Activated naive CD4-positive, alpha-beta T cell treated with anti-CD3 and anti-CD28 coated beads for 36 hours (primary cell): ENCODE results near the gene TMEM115. TPM values are rescaled to one million over a fixed set of nuclear protein-coding genes. Genes with fewer than 3 reads are reported as not detected.
A peak's percentile ranks its signal among the peaks of the same experiment; 100 is the strongest.

Experiments used
- CTCF ChIA-PET: fragments of 350-600 bp; sonication (Branson Sonifier 250); formaldehyde crosslinking; loops from one replicate; lab custom pipeline; 2021; ENCODE audit warnings: antibody characterized with exemption; lab: Charles Lee
- DNase-seq: peaks from one replicate; pipeline ENCODE4 v3.0.0-alpha.2; 2020
- H3K27ac Mint-ChIP-seq: one replicate; pipeline ENCODE4 v1.8.0; 2021; ENCODE audit warnings: mild to moderate bottlenecking, mixed read lengths
- H3K27me3 Mint-ChIP-seq: one replicate; pipeline ENCODE4 v1.8.0; 2021; ENCODE audit warnings: low read depth, mixed read lengths
- H3K36me3 Mint-ChIP-seq: one replicate; pipeline ENCODE4 v1.8.0; 2021; ENCODE audit warnings: low read depth, mixed read lengths
- H3K4me1 Mint-ChIP-seq: one replicate; pipeline ENCODE4 v1.8.0; 2021; ENCODE audit warnings: low read depth, mixed read lengths
- H3K4me3 Mint-ChIP-seq: one replicate; pipeline ENCODE4 v1.8.0; 2021; ENCODE audit warnings: mild to moderate bottlenecking, moderate library complexity, mixed read lengths
- H3K9me3 Mint-ChIP-seq: one replicate; pipeline ENCODE4 v1.8.0; 2021; ENCODE audit warnings: mixed read lengths
- intact Hi-C: fragments of 100-400 bp; cut with micrococcal nuclease; formaldehyde crosslinking; loops from one replicate; pipeline ENCODE4 v1.15.1; 2023
- total RNA-seq, 2 experiments: library from RNA; stranded (reverse); gene quantifications; one replicate each; pipeline ENCODE4 v1.2.3, GENCODE V29; 2021

TMEM115 gene
- total RNA-seq = 10 to 100 TPM; 10.6 to 11.1 TPM

- Mint-ChIP-seq H3K9me3 (no peaks in the 10 kb centered on the region), H3K4me3 (peak within 1 kb of the TSS; percentile 97), H3K36me3 (peaks cover 16% of the 10 kb centered on the region), H3K27ac (peak within 1 kb of the TSS; percentile 89), H3K4me1 (peaks cover 43% of the 10 kb centered on the region), H3K27me3 (no peaks in the 10 kb centered on the region)
- intact Hi-C loops = loop anchor here (1.0 to 10.0 kb wide), 9 partner anchors 8 to 1026 kb away; partner anchors contain the start of genes C3orf18, GNAI2, HYAL3 and IFRD2
- peak; percentile 98 for DNase-seq
- CTCF ChIA-PET = no interaction called here
Measured at GRCh38 chr3:50358911-50359759, at the start of gene TMEM115. Gene TMEM115, minus strand, starts transcription at chr3:50359521. Its CDS starts 458 bp downstream, at chr3:50359063.

- Mint-ChIP-seq H3K4me3 (no peak overlapping the region), H3K9me3 (no peaks in the 10 kb centered on the region), H3K4me1 (no peaks in the 10 kb centered on the region), H3K27ac (no peak overlapping the region), H3K27me3 (no peaks in the 10 kb centered on the region), H3K36me3 (no peaks in the 10 kb centered on the region)
- DNase-seq = no peak
- intact Hi-C loops = no loop called here
- CTCF ChIA-PET = no interaction called here
Measured at GRCh38 chr3:50408443-50408944, 49.2 kb upstream of the TMEM115 start.

DNA sequence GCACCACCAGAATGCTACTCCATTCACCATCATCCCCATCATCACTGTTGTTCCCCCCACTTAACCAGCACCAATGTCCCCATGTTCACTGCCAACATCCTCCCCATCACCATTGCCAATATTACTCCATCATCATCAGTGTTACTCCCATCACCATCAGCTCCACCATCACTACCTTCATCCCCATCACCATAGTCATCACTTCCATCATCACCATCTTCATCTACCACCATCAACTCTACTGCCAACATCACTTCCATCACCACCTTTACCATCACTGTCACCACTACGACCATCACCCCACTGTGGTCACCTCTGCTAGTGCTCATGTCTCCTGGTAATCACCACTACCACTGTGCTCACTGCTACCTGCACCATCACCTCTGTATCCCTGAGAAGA lies 47.2 kb upstream of the TMEM115 start:
- H3K27ac Mint-ChIP-seq = no peak overlapping the region
- DNase-seq = no peak
- H3K9me3 Mint-ChIP-seq = no peaks in the 10 kb centered on the region
- CTCF ChIA-PET = no interaction called here
- no peaks in the 10 kb centered on the region for H3K36me3 Mint-ChIP-seq
- no peaks in the 10 kb centered on the region for H3K27me3 Mint-ChIP-seq
- H3K4me3 Mint-ChIP-seq = no peak overlapping the region
- intact Hi-C loops = no loop called here
- H3K4me1 Mint-ChIP-seq = no peaks in the 10 kb centered on the region

DNA sequence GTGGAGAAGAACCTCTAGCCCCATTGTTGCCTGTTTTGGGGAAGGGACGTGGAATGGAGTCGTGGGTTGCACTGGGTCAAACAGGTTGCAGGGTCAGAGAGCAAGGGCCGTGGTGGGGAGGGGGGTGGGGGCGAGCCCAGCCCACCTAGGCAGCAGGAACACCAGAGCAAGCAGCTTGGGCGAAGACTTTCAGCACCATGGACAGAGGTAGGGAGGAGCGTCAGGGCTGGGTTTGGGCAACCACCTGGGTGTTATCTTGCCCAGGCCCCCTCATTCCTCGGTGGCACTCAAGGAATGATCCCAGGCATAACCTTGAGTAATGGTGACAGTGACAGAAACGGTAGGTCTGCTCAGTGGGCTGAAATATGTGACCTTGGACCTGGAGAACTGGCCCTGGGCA lies 45.9 kb upstream of the TMEM115 start:
- DNase-seq = peak; percentile 66
- H3K27me3 Mint-ChIP-seq = no peaks in the 10 kb centered on the region
- CTCF ChIA-PET = no interaction called here
- H3K27ac Mint-ChIP-seq = no peak overlapping the region
- no peaks in the 10 kb centered on the region for H3K36me3 Mint-ChIP-seq
- no peak overlapping the region for H3K4me3 Mint-ChIP-seq
- no peaks in the 10 kb centered on the region for H3K9me3 Mint-ChIP-seq
- intact Hi-C loops = no loop called here
- no peaks in the 10 kb centered on the region for H3K4me1 Mint-ChIP-seq

DNA sequence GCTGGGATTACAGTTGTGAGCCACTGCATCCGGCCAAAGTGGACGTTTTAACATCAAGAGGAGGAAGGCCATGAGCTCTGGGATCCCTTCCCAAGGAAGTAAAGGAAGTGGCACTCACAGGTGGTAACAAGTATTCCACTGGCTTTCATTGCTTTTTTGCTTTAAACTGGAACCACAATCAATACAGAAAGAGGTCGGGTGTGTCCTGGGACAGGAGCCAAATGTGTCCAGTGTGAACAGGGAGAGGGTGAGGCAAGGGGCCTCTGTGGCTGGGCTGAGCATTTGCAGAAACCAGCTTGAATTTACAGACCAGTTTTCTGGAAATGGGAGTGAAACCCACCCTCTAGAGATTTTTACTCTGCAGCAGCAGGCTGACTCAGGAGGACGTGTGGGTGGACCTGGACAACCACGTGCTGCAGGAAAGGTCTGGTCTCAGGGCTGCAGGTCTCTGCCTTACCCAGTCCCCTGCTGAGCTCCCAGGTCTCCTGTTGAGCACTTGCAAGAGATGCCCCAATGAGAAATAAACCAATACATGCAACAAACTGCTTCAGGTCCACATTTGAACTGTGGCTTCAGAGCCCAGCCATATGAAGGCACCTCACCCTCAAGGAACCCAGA lies 42.8 kb upstream of the TMEM115 start:
- CTCF ChIA-PET = no interaction called here
- intact Hi-C loops = no loop called here
- H3K27ac Mint-ChIP-seq = no peak overlapping the region
- DNase-seq = no peak
- no peaks in the 10 kb centered on the region for H3K27me3 Mint-ChIP-seq
- H3K36me3 Mint-ChIP-seq = no peaks in the 10 kb centered on the region
- no peaks in the 10 kb centered on the region for H3K4me1 Mint-ChIP-seq
- H3K4me3 Mint-ChIP-seq = no peak overlapping the region
- no peaks in the 10 kb centered on the region for H3K9me3 Mint-ChIP-seq

DNA sequence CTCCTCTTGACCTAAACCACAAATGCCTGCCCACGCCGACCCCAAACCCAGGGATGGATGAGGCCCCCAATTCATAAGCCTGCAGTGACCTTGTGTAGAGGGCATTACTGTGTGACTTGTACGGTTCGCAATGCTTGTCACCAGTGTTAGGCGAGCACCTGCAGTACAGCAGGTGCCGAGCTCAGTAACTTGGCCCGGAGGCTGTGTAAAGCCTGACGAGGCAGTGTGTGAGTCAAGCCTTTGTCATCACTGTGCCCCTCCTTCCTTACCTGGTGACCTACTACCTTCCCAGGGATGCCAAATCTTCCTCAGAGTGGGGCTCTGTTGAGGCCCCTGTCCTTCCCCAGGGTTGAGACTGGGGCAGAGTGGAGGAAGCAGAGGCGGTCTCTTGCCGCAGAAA lies 37.2 kb upstream of the TMEM115 start:
- no peaks in the 10 kb centered on the region for H3K27me3 Mint-ChIP-seq
- no peaks in the 10 kb centered on the region for H3K4me1 Mint-ChIP-seq
- no peaks in the 10 kb centered on the region for H3K36me3 Mint-ChIP-seq
- H3K4me3 Mint-ChIP-seq = no peak overlapping the region
- CTCF ChIA-PET = no interaction called here
- intact Hi-C loops = no loop called here
- H3K9me3 Mint-ChIP-seq = no peaks in the 10 kb centered on the region
- no peak overlapping the region for H3K27ac Mint-ChIP-seq
- no peak for DNase-seq

DNA sequence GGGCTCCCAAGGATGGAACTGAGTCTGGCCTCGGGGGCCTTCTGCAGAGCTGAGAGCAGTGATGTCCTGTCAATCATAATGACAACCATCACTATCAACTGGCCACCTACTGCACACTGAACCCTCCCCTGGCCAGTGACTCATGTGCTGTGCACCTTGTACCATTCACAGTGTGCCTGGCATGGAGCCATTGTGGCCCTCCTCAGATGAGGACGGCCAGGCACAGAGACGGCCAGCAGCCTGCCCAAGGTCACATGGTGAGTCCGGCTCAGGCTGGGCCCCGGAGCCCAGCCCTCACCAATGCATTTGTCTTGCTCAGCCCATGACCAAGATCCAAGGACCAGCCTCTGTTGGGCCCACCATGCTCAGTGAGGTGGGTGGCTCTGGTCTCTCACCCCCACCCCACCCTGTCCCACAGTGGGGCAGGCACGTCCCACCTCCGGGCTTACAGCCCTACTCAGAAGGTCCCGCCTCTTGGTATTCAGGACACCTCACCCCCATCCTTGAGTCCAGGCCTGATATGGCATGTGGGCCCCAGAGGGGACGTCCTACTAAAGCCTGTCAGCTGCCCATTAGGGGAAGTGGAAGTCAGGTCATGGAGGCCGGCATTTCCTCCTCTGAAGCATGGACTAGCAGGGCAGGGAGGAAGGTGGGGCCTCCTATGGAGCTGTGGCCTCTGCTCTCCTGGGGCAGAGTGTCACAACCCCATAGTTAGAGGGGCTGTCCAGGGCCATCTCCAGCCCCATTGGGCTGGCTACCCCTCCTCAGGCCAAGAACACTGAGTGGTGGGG lies 35.9 kb upstream of the TMEM115 start:
- Mint-ChIP-seq H3K27ac (no peak overlapping the region), H3K9me3 (no peaks in the 10 kb centered on the region), H3K4me3 (no peak overlapping the region), H3K27me3 (no peaks in the 10 kb centered on the region), H3K4me1 (no peaks in the 10 kb centered on the region), H3K36me3 (no peaks in the 10 kb centered on the region)
- no peak for DNase-seq
- intact Hi-C loops = no loop called here
- CTCF ChIA-PET = interaction anchor here (1.2 kb wide), 1 partner anchor 1546 kb away, joined by 3 read pairs; the partner anchor contains the start of gene RRP9

DNA sequence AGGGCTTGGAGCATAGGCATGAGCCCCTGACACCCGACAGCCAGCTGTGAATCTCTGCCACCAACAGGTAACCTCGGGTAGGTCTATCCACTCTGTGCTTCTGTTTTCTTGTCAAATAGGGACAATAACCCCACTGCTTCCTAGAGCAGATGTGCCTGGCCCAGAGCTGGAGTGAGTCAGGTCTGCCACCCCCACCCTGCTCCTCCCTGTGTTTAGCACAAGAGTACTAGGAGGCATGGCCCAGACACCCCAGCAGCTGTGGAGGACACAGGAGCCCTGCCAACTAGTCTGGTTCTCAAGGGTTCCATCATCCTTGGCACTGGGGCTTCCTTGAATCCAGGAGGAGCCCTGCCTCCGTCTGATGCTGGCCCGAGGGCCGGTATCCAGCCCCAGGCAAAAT lies 33.7 kb upstream of the TMEM115 start:
- Mint-ChIP-seq H3K36me3 (no peaks in the 10 kb centered on the region), H3K9me3 (no peaks in the 10 kb centered on the region), H3K27me3 (no peaks in the 10 kb centered on the region), H3K4me3 (no peak overlapping the region), H3K27ac (no peak overlapping the region), H3K4me1 (no peaks in the 10 kb centered on the region)
- CTCF ChIA-PET = no interaction called here
- DNase-seq = no peak
- intact Hi-C loops = no loop called here

- no peak for DNase-seq
- H3K4me3 Mint-ChIP-seq = no peak overlapping the region
- H3K27me3 Mint-ChIP-seq = no peaks in the 10 kb centered on the region
- no peaks in the 10 kb centered on the region for H3K36me3 Mint-ChIP-seq
- no peak overlapping the region for H3K27ac Mint-ChIP-seq
- intact Hi-C loops = no loop called here
- CTCF ChIA-PET = no interaction called here
- H3K4me1 Mint-ChIP-seq = no peaks in the 10 kb centered on the region
- H3K9me3 Mint-ChIP-seq = no peaks in the 10 kb centered on the region
Measured at GRCh38 chr3:50392101-50392715, 32.9 kb upstream of the TMEM115 start.

- Mint-ChIP-seq H3K27me3 (no peaks in the 10 kb centered on the region), H3K4me1 (no peaks in the 10 kb centered on the region), H3K9me3 (no peaks in the 10 kb centered on the region), H3K36me3 (no peaks in the 10 kb centered on the region), H3K4me3 (no peak overlapping the region), H3K27ac (no peak overlapping the region)
- DNase-seq = no peak
- intact Hi-C loops = no loop called here
- CTCF ChIA-PET = interaction anchor here (0.6 kb wide), 1 partner anchor 1204 kb away, joined by 6 read pairs; no protein-coding TSS in a partner anchor
Measured at GRCh38 chr3:50390508-50391224, 31.3 kb upstream of the TMEM115 start.

- Mint-ChIP-seq H3K36me3 (no peaks in the 10 kb centered on the region), H3K27ac (no peak overlapping the region), H3K9me3 (no peaks in the 10 kb centered on the region), H3K27me3 (no peaks in the 10 kb centered on the region), H3K4me1 (no peaks in the 10 kb centered on the region), H3K4me3 (no peak overlapping the region)
- intact Hi-C loops = no loop called here
- CTCF ChIA-PET = no interaction called here
- DNase-seq = no peak
Measured at GRCh38 chr3:50389414-50389767, 30.1 kb upstream of the TMEM115 start.
